T-helper 17 cell (primary cell): ENCODE data around the gene LDLRAD1. TPM values are rescaled to one million over a fixed set of nuclear protein-coding genes. Genes with fewer than 3 reads are reported as not detected.
"Not testable (repeated sequence)": the region's sequence is repeated elsewhere in the genome, so short reads cannot be mapped to it uniquely, and the experiment has no call there.

Experiments used
- ATAC-seq: fragments of 150-1000 bp; cut with Tn5 transposase; 2 replicates; pipeline ENCODE4 v1.10.0; 2021; ENCODE audit warnings: mild to moderate bottlenecking, moderate library complexity
- DNase-seq, 3 donors: peaks; one replicate each; pipeline versions ENCODE4 v3.0.0 to v3.0.0-alpha.2; 2020 to 2021
- H3K9me3 ChIP-seq: one replicate; pipeline ENCODE4 v1.7.0; 2013; ENCODE audit warnings: low read length, mild to moderate bottlenecking; ENCODE audit not compliant: control insufficient read depth, poor library complexity, severe bottlenecking
- H3K27ac Mint-ChIP-seq: one replicate; pipeline ENCODE4 v1.8.0; 2022; ENCODE audit warnings: mild to moderate bottlenecking, moderate library complexity, mixed read lengths
- H3K27me3 Mint-ChIP-seq: one replicate; pipeline ENCODE4 v1.8.0; 2022; ENCODE audit warnings: mixed read lengths
- H3K36me3 Mint-ChIP-seq: one replicate; pipeline ENCODE4 v1.8.0; 2022; ENCODE audit warnings: low read depth, mixed read lengths
- H3K4me1 Mint-ChIP-seq: one replicate; pipeline ENCODE4 v1.8.0; 2022; ENCODE audit warnings: mild to moderate bottlenecking, mixed read lengths
- H3K4me3 Mint-ChIP-seq: one replicate; pipeline ENCODE4 v1.8.0; 2022; ENCODE audit warnings: mild to moderate bottlenecking, moderate library complexity, mixed read lengths
- total RNA-seq, 4 donors: library from RNA in 2 of 4; stranded (reverse) in 2 of 4; gene quantifications; one replicate each; pipeline ENCODE4 v1.2.3 and lab custom pipeline; 2022 to 2026

The LDLRAD1 gene
- total RNA-seq, 2 donors from 2014 or later = not detected

- H3K27ac Mint-ChIP-seq = peak overlapping the region; percentile 61
- peaks cover 16% of the 10 kb centered on the region for H3K36me3 Mint-ChIP-seq
Observed at GRCh38 chr1:54037476-54037875, 19.5 kb upstream of the LDLRAD1 start.

GRCh38 chr1:54028306-54029251 is 10.6 kb upstream of the LDLRAD1 start:
- Mint-ChIP-seq H3K27me3 (no peaks in the 10 kb centered on the region), H3K36me3 (no peaks in the 10 kb centered on the region), H3K4me3 (no peak overlapping the region), H3K27ac (peak overlapping the region; percentile 19), H3K4me1 (peaks cover 7% of the 10 kb centered on the region)
- no peak for DNase-seq
- no peaks in the 10 kb centered on the region for H3K9me3 ChIP-seq
- ATAC-seq = no peak

More at GRCh38 chr1:54037476-54037875, 19.5 kb upstream of the LDLRAD1 start:
- no peak overlapping the region for H3K4me3 Mint-ChIP-seq
- DNase-seq = no peak
- peaks cover 8% of the 10 kb centered on the region for H3K4me1 Mint-ChIP-seq
- H3K27me3 Mint-ChIP-seq = no peaks in the 10 kb centered on the region
- H3K9me3 ChIP-seq = no peaks in the 10 kb centered on the region
- ATAC-seq = no peak

GRCh38 chr1:54027848-54028247 is 9.9 kb upstream of the LDLRAD1 start:
- H3K4me1 Mint-ChIP-seq = peaks cover 7% of the 10 kb centered on the region
- no peaks in the 10 kb centered on the region for H3K27me3 Mint-ChIP-seq
- H3K4me3 Mint-ChIP-seq = no peak overlapping the region
- no peak for DNase-seq
- ATAC-seq = no peak
- no peaks in the 10 kb centered on the region for H3K36me3 Mint-ChIP-seq
- H3K9me3 ChIP-seq = no peaks in the 10 kb centered on the region
- no peak overlapping the region for H3K27ac Mint-ChIP-seq

GRCh38 chr1:54024811-54025210 is 6.8 kb upstream of the LDLRAD1 start:
- ATAC-seq, DNase-seq, H3K9me3 ChIP-seq, H3K27ac Mint-ChIP-seq, H3K4me3 Mint-ChIP-seq, H3K36me3 Mint-ChIP-seq, H3K27me3 Mint-ChIP-seq, H3K4me1 Mint-ChIP-seq: not testable (repeated sequence)

GRCh38 chr1:54024358-54024757 is 6.4 kb upstream of the LDLRAD1 start:
- peaks cover 7% of the 10 kb centered on the region for H3K4me1 Mint-ChIP-seq
- H3K27ac Mint-ChIP-seq = no peak overlapping the region
- H3K36me3 Mint-ChIP-seq = no peaks in the 10 kb centered on the region
- no peak overlapping the region for H3K4me3 Mint-ChIP-seq
- no peak for ATAC-seq
- DNase-seq = no peak
- no peaks in the 10 kb centered on the region for H3K9me3 ChIP-seq
- H3K27me3 Mint-ChIP-seq = peaks cover 4% of the 10 kb centered on the region

GRCh38 chr1:54019562-54020176 is 1.7 kb upstream of the LDLRAD1 start:
- not testable (repeated sequence) for ATAC-seq, H3K4me1 Mint-ChIP-seq, H3K9me3 ChIP-seq, H3K36me3 Mint-ChIP-seq, H3K27me3 Mint-ChIP-seq, DNase-seq, H3K27ac Mint-ChIP-seq, H3K4me3 Mint-ChIP-seq

GRCh38 chr1:54018635-54019034 is 649 bp upstream of the LDLRAD1 start:
- Mint-ChIP-seq H3K4me1 (no peaks in the 10 kb centered on the region), H3K36me3 (no peaks in the 10 kb centered on the region), H3K27ac (peak overlapping the region; percentile 61), H3K27me3 (peaks cover 7% of the 10 kb centered on the region), H3K4me3 (no peak overlapping the region)
- DNase-seq (no peak), ATAC-seq (no peak)
- H3K9me3 ChIP-seq = no peaks in the 10 kb centered on the region

- no peak overlapping the region for H3K27ac Mint-ChIP-seq
- no peak overlapping the region for H3K4me3 Mint-ChIP-seq
- no peaks in the 10 kb centered on the region for H3K36me3 Mint-ChIP-seq
- ATAC-seq (no peak), DNase-seq (no peak)
- no peaks in the 10 kb centered on the region for H3K9me3 ChIP-seq
- peaks cover 21% of the 10 kb centered on the region for H3K27me3 Mint-ChIP-seq
- no peaks in the 10 kb centered on the region for H3K4me1 Mint-ChIP-seq
Observed at GRCh38 chr1:54016343-54017282, 1.4 kb downstream of the LDLRAD1 start.

GRCh38 chr1:54014009-54014629 is 3.9 kb downstream of the LDLRAD1 start:
- H3K36me3 Mint-ChIP-seq = no peaks in the 10 kb centered on the region
- no peak overlapping the region for H3K4me3 Mint-ChIP-seq
- H3K27ac Mint-ChIP-seq = peak overlapping the region; percentile 29
- peaks cover 37% of the 10 kb centered on the region for H3K27me3 Mint-ChIP-seq
- no peak for DNase-seq
- no peaks in the 10 kb centered on the region for H3K4me1 Mint-ChIP-seq
- no peak for ATAC-seq
- H3K9me3 ChIP-seq = no peaks in the 10 kb centered on the region

- H3K36me3 Mint-ChIP-seq = no peaks in the 10 kb centered on the region
- DNase-seq (no peak), ATAC-seq (no peak)
- H3K4me1 Mint-ChIP-seq = no peaks in the 10 kb centered on the region
- no peaks in the 10 kb centered on the region for H3K9me3 ChIP-seq
- peak overlapping the region; percentile 29 for H3K27ac Mint-ChIP-seq
- H3K27me3 Mint-ChIP-seq = peaks cover 42% of the 10 kb centered on the region
- no peak overlapping the region for H3K4me3 Mint-ChIP-seq
Observed at GRCh38 chr1:54013393-54014008, 4.5 kb downstream of the LDLRAD1 start.

- H3K9me3 ChIP-seq = no peaks in the 10 kb centered on the region
- peaks cover 45% of the 10 kb centered on the region for H3K27me3 Mint-ChIP-seq
- no peak overlapping the region for H3K4me3 Mint-ChIP-seq
- no peak for DNase-seq
- H3K27ac Mint-ChIP-seq = no peak overlapping the region
- ATAC-seq = no peak
- H3K36me3 Mint-ChIP-seq = no peaks in the 10 kb centered on the region
- H3K4me1 Mint-ChIP-seq = no peaks in the 10 kb centered on the region
Observed at GRCh38 chr1:54012863-54013262, 5.1 kb downstream of the LDLRAD1 start.

- H3K36me3 Mint-ChIP-seq = no peaks in the 10 kb centered on the region
- H3K4me3 Mint-ChIP-seq = no peak overlapping the region
- ATAC-seq (no peak), DNase-seq (no peak)
- H3K4me1 Mint-ChIP-seq = no peaks in the 10 kb centered on the region
- H3K27me3 Mint-ChIP-seq = peaks cover 45% of the 10 kb centered on the region
- no peak overlapping the region for H3K27ac Mint-ChIP-seq
- H3K9me3 ChIP-seq = no peaks in the 10 kb centered on the region
Observed at GRCh38 chr1:54012008-54012325, 6.0 kb downstream of the LDLRAD1 start.
